Stromal cell of bone marrow (primary cell): ENCODE measurements around the gene POP5.
"Not testable (repeated sequence)": the region's sequence is repeated elsewhere in the genome, so short reads cannot be mapped to it uniquely, and the experiment has no call there.

Experiments used
- DNase-seq: peaks from one replicate; pipeline ENCODE4 v3.0.0-alpha.2; 2012; ENCODE audit warnings: low read depth

The POP5 gene

GRCh38 chr12:120536064-120536791 is 45.0 kb downstream of the POP5 start:
- no peak for DNase-seq

- peak; percentile 67 for DNase-seq
These were observed 46.2 kb downstream of the POP5 start for GRCh38 chr12:120534703-120535655.

- peak; percentile 78 for DNase-seq
These were observed 46.9 kb downstream of the POP5 start, which contains the start of gene RNF10 for GRCh38 chr12:120534203-120534702. RNF10 (plus strand) TSS chr12:120534356; CDS start chr12:120534812, 456 bp downstream.

- DNase-seq = no peak
These were observed 48.4 kb downstream of the POP5 start for GRCh38 chr12:120532701-120533238.

GRCh38 chr12:120530418-120530761 is 50.8 kb downstream of the POP5 start:
- not testable (repeated sequence) for DNase-seq

- DNase-seq = no peak
These were observed 51.4 kb downstream of the POP5 start for GRCh38 chr12:120529641-120530417.

GRCh38 chr12:120528861-120529525 is 52.2 kb downstream of the POP5 start, which contains the start of gene COQ5:
COQ5 (minus strand) TSS chr12:120529158; CDS start chr12:120529141, 17 bp downstream.
- DNase-seq = peak; percentile 76
